ENCODE measurements around the gene ANAPC16.

- TF ChIP-seq EZH2phosphoT487 (IDR thresholded peaks at IDR 0.05; ENCODE audit: insufficient read depth, low read depth), result no peak
- no peak for TF ChIP-seq EZH2 (IDR thresholded peaks at IDR 0.05; ENCODE audit: insufficient read depth, poor library complexity, severe bottlenecking)
Observed at GRCh38 chr10:72244573-72245038, 28.8 kb downstream of the ANAPC16 start.
